T-helper 22 cell (primary cell): ENCODE results near the gene M6PR.
"Not testable (repeated sequence)": the region's sequence is repeated elsewhere in the genome, so short reads cannot be mapped to it uniquely, and the experiment has no call there.

Source experiments
- DNase-seq: peaks from one replicate; pipeline ENCODE4 v3.0.0-alpha.2; 2020; ENCODE audit warnings: low read depth

The M6PR gene

GRCh38 chr12:8912914-8913313 is 36.5 kb downstream of the M6PR start:
- DNase-seq, result no peak

- DNase-seq, result no peak
Measured at GRCh38 chr12:8911606-8912268, 37.7 kb downstream of the M6PR start.

- no peak for DNase-seq
Measured at GRCh38 chr12:8909752-8910151, 39.7 kb downstream of the M6PR start.

- no peak for DNase-seq
Measured at GRCh38 chr12:8907513-8907912, 41.9 kb downstream of the M6PR start.

- DNase-seq, result no peak
Measured at GRCh38 chr12:8906266-8907180, 42.9 kb downstream of the M6PR start.

- no peak for DNase-seq
Measured at GRCh38 chr12:8905546-8905945, 43.9 kb downstream of the M6PR start.

- DNase-seq, result no peak
Measured at GRCh38 chr12:8904665-8905064, 44.8 kb downstream of the M6PR start.

GRCh38 chr12:8903646-8904045 is 45.8 kb downstream of the M6PR start:
- DNase-seq, result no peak

GRCh38 chr12:8902703-8903102 is 46.7 kb downstream of the M6PR start:
- DNase-seq, result not testable (repeated sequence)

- no peak for DNase-seq
Measured at GRCh38 chr12:8899830-8900229, 49.6 kb downstream of the M6PR start.

- DNase-seq, result no peak
Measured at GRCh38 chr12:8897081-8897480, 52.4 kb downstream of the M6PR start.

GRCh38 chr12:8894986-8895385 is 54.5 kb downstream of the M6PR start:
- no peak for DNase-seq

- no peak for DNase-seq
Measured at GRCh38 chr12:8894378-8894777, 55.1 kb downstream of the M6PR start.

GRCh38 chr12:8891976-8892375 is 57.5 kb downstream of the M6PR start:
- no peak for DNase-seq
